PC-3 (cell line): ENCODE data around the gene RFC3. TPM values are rescaled to one million over a fixed set of nuclear protein-coding genes. Genes with fewer than 3 reads are reported as not detected.

ENCODE experiments used
- ATAC-seq: fragments of 200-7000 bp; cut with Tn5 transposase; 2 replicates; pipeline ENCODE4 v1.9.1; 2020; ENCODE audit warnings: mild to moderate bottlenecking, moderate library complexity
- BruUV-seq: library from RNA; stranded (reverse); fragments of 400-500 nt; replicated peaks from 2 replicates; lab custom pipeline; 2021; lab: Mats Ljungman, UMichigan
- CTCF ChIA-PET: fragments of 300-600 bp; sonication (Branson Sonifier 250); formaldehyde crosslinking; loops from one replicate; lab custom pipeline; 2022; ENCODE audit warnings: antibody characterized with exemption; lab: Charles Lee
- POLR2A ChIA-PET: fragments of 300-600 bp; sonication (Branson Sonifier 250); formaldehyde crosslinking; loops from one replicate; lab custom pipeline; 2022; ENCODE audit warnings: antibody characterized with exemption; ENCODE audit not compliant: unreplicated experiment; lab: Charles Lee
- DNase-seq: peaks from one replicate; pipeline ENCODE4 v3.0.0-alpha.2; 2015
- H2AFZ ChIP-seq: fragments of 300-600 bp; sonication (generic); 2 replicates; pipeline ENCODE4 v1.6.0; 2016; ENCODE audit warnings: antibody characterized with exemption, low read length
- H3F3A ChIP-seq: fragments of 300-600 bp; sonication (generic); one replicate; pipeline ENCODE4 v1.6.0; 2017; ENCODE audit warnings: antibody characterized with exemption, low read length, control low read depth, mild to moderate bottlenecking; ENCODE audit not compliant: unreplicated experiment
- H3K27ac ChIP-seq: fragments of 300-600 bp; sonication (generic); 2 replicates; pipeline ENCODE4 v1.5.1; 2016; ENCODE audit warnings: mild to moderate bottlenecking, low read length
- H3K27me3 ChIP-seq: fragments of 300-600 bp; sonication (generic); 2 replicates; pipeline ENCODE4 v1.6.1; 2016; ENCODE audit warnings: low read length, mixed read lengths
- H3K36me3 ChIP-seq: fragments of 300-600 bp; sonication (generic); 2 replicates; pipeline ENCODE4 v1.6.1; 2016; ENCODE audit warnings: low read depth, mixed run types, low read length, mixed read lengths
- H3K4me1 ChIP-seq: fragments of 300-600 bp; sonication (generic); 2 replicates; pipeline ENCODE4 v1.5.1; 2016; ENCODE audit warnings: low read length; ENCODE audit not compliant: insufficient read depth
- H3K4me2 ChIP-seq: fragments of 300-600 bp; sonication (generic); 2 replicates; pipeline ENCODE4 v1.6.0; 2016; ENCODE audit warnings: low read length
- H3K4me3 ChIP-seq: fragments of 300-600 bp; sonication (generic); 2 replicates; pipeline ENCODE4 v1.5.1; 2016; ENCODE audit warnings: mild to moderate bottlenecking, low read length, mixed read lengths
- H3K79me2 ChIP-seq: fragments of 300-600 bp; sonication (generic); 2 replicates; pipeline ENCODE4 v1.6.1; 2017; ENCODE audit warnings: low read length, mixed read lengths
- H3K9ac ChIP-seq: fragments of 300-600 bp; sonication (generic); 2 replicates; pipeline ENCODE4 v1.6.0; 2016; ENCODE audit warnings: mild to moderate bottlenecking, low read length
- H3K9me2 ChIP-seq: fragments of 300-600 bp; sonication (generic); replicated peaks from 2 replicates; pipeline ENCODE4 v1.6.1; 2016; ENCODE audit warnings: mixed run types, low read length, mixed read lengths
- H3K9me3 ChIP-seq: fragments of 300-600 bp; sonication (generic); 2 replicates; pipeline ENCODE4 v1.6.1; 2016; ENCODE audit warnings: low read length, mixed read lengths
- H4K20me1 ChIP-seq: fragments of 300-600 bp; sonication (generic); 2 replicates; pipeline ENCODE4 v1.6.1; 2016; ENCODE audit warnings: low read length, mixed read lengths
- EZH2 ChIP-seq: fragments of 300-600 bp; sonication (generic); IDR thresholded peaks from one replicate; pipeline ENCODE4 v1.6.1; 2017; ENCODE audit warnings: antibody characterized with exemption, mild to moderate bottlenecking, low read length; ENCODE audit not compliant: unreplicated experiment
- EZH2phosphoT487 ChIP-seq: fragments of 300-600 bp; sonication (generic); IDR thresholded peaks from 2 replicates; pipeline ENCODE4 v1.6.1; 2018; ENCODE audit warnings: mild to moderate bottlenecking, antibody characterized with exemption, low read length, borderline replicate concordance
- intact Hi-C: fragments of 100-400 bp; cut with micrococcal nuclease; formaldehyde crosslinking; loops from 2 replicates; pipeline ENCODE4 v1.9.0; 2023
- total RNA-seq: library from RNA; depleted of rRNA; stranded (reverse); fragments of >200 nt; gene quantifications from 2 replicates; pipeline ENCODE4 v1.2.3, GENCODE V29; 2014
- TF ChIP-seq, protein P1 (sequence below): fragments of 300-600 bp; sonication (generic); conservative IDR thresholded peaks from 2 replicates; pipeline ENCODE4 v1.5.1; 2017; ENCODE audit warnings: antibody characterized with exemption, low read depth, mild to moderate bottlenecking, low read length

RFC3 gene
- total RNA-seq, 1 experiment from 2014 or later: 32.2 TPM

DNA sequence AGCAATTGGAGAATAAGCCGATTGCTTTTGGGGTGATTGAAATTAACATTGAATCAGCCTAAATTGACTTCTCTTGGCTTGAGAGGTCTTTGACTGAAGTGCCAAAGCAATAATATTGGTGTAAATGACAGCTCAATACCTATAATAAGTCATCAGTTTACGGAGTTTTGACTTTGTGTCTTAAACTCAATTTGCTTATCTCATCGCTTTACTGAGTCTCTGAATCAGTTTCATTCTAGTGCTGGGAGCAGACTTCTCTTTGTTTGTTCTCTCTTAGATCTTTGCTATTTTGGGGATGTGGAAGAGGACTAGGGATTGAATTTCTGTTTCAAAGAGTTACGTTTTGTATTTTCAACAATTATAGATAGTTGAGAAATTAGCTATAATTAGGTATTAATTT, 7.1 kb downstream of the RFC3 start:
- no peak for DNase-seq
- Histone ChIP-seq H4K20me1 (peaks cover 6% of the 10 kb centered on the region; the same call in 1 of the 2 replicates), H3K9me2 (no peaks in the 10 kb centered on the region), H3F3A (no peaks in the 10 kb centered on the region), H3K79me2 (peaks cover 30% of the 10 kb centered on the region), H2AFZ (no peak overlapping the region), H3K4me1 (0 out of 2 replicates have a peak, but pooled peaks cover under 1% of the 10 kb centered on the region), H3K9ac (no peak overlapping the region), H3K36me3 (peaks cover 66% of the 10 kb centered on the region), H3K4me2 (no peak overlapping the region), H3K27ac (no peak overlapping the region), H3K4me3 (no peak overlapping the region), H3K9me3 (no peaks in the 10 kb centered on the region), H3K27me3 (no peaks in the 10 kb centered on the region)
- CTCF ChIA-PET: no interaction called here
- no TSS peak for BruUV-seq
- POLR2A ChIA-PET: no interaction called here
- TF ChIP-seq, protein P1, sequence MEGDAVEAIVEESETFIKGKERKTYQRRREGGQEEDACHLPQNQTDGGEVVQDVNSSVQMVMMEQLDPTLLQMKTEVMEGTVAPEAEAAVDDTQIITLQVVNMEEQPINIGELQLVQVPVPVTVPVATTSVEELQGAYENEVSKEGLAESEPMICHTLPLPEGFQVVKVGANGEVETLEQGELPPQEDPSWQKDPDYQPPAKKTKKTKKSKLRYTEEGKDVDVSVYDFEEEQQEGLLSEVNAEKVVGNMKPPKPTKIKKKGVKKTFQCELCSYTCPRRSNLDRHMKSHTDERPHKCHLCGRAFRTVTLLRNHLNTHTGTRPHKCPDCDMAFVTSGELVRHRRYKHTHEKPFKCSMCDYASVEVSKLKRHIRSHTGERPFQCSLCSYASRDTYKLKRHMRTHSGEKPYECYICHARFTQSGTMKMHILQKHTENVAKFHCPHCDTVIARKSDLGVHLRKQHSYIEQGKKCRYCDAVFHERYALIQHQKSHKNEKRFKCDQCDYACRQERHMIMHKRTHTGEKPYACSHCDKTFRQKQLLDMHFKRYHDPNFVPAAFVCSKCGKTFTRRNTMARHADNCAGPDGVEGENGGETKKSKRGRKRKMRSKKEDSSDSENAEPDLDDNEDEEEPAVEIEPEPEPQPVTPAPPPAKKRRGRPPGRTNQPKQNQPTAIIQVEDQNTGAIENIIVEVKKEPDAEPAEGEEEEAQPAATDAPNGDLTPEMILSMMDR: no peak
- TF ChIP-seq EZH2phosphoT487 (no peak), EZH2 (no peak)
- intact Hi-C loops: no loop called here
- no peak for ATAC-seq

DNA sequence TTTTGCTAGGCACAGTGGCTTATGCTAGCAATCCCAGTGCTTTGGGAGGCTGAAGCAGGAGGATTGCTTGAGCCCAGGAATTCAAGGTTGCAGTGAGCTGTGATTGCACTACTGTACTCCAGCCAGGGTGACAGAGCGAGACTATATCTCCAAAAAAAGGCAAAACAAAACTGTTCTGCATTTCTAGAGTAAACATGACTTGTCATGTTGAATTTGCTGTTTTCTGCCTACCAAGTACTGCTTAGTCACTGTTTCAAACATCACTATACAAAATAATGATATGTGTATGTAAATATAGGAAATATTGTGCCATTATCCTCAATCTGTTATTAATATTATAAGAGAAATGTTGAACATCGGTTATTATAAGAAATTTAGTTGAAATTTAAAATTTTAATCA, 9.2 kb downstream of the RFC3 start:
- Histone ChIP-seq H3K9ac (no peak overlapping the region), H4K20me1 (peaks cover 2% of the 10 kb centered on the region; the same call in 1 of the 2 replicates), H3K9me2 (no peaks in the 10 kb centered on the region), H3K4me2 (no peak overlapping the region), H3K4me1 (no peaks in the 10 kb centered on the region), H3K79me2 (peaks cover 11% of the 10 kb centered on the region), H3K9me3 (no peaks in the 10 kb centered on the region), H3K27me3 (no peaks in the 10 kb centered on the region), H2AFZ (no peak overlapping the region), H3K4me3 (no peak overlapping the region), H3K27ac (no peak overlapping the region), H3K36me3 (peaks cover 67% of the 10 kb centered on the region), H3F3A (no peaks in the 10 kb centered on the region)
- CTCF ChIA-PET: no interaction called here
- DNase-seq: no peak
- no TSS peak for BruUV-seq
- no peak for ATAC-seq
- POLR2A ChIA-PET: no interaction called here
- TF ChIP-seq EZH2 (no peak), EZH2phosphoT487 (no peak)
- TF ChIP-seq, protein P1: no peak
- intact Hi-C loops: no loop called here

DNA sequence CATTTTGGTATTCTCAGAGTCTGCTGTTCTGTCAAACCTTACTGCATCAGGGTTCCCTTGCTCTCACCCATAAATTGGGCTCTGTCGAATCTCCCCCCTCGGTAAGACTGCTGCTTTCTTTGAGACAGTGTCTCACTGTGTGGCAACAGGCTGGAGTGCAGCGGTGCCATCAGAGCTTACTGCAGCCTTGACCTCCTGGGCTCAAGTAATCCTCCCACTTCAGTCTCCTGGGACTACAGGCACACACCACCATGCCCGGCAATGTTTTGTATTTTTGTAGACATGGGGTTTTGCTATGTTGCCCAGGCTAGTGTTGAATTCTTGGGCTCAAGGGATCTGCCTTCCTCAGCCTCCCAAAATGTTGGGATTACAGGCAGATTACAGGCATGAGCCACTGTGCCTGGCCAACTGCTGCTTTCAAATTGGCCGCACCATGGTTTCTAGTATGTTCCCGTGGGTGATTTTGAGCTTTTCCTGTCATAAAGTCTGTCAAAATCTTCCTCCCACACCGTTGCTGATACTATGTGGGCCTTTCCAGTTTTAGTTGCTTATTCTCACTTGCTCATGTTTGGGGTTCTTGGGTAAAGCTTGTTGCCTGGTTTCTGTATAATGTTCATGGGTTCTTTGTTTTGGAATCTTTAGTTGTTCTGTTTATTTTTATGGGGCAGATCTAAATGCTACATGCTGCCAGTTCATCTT, 10.6 kb downstream of the RFC3 start:
- Histone ChIP-seq H3K9ac (no peak overlapping the region), H3K4me1 (no peaks in the 10 kb centered on the region), H3K9me3 (no peaks in the 10 kb centered on the region), H3K79me2 (no peaks in the 10 kb centered on the region; the same call in 1 of the 2 replicates), H4K20me1 (no peaks in the 10 kb centered on the region), H3F3A (no peaks in the 10 kb centered on the region), H3K27ac (no peak overlapping the region), H2AFZ (no peak overlapping the region), H3K4me2 (no peak overlapping the region), H3K4me3 (no peak overlapping the region), H3K36me3 (peaks cover 70% of the 10 kb centered on the region), H3K9me2 (no peaks in the 10 kb centered on the region), H3K27me3 (no peaks in the 10 kb centered on the region)
- no TSS peak for BruUV-seq
- DNase-seq (no peak), ATAC-seq (no peak)
- ChIA-PET POLR2A (no interaction called here), CTCF (no interaction called here)
- intact Hi-C loops: no loop called here
- no peak for TF ChIP-seq EZH2phosphoT487
- TF ChIP-seq, protein P1: no peak
- TF ChIP-seq EZH2: no peak
